Measurements from ENCODE around the gene R3HDM2. TPM values are rescaled to one million over a fixed set of nuclear protein-coding genes. Genes with fewer than 3 reads are reported as not detected.

Gene R3HDM2
- total and polyA plus RNA-seq, 4 donors = 18.1 to 60.7 (median 30.6) TPM

GRCh38 chr12:57467915-57468314, 37.1 kb upstream of the R3HDM2 start:
- H3K9me3 ChIP-seq (ENCODE audit: control insufficient read depth in 4 of 4, insufficient read depth in 3 of 4, low read length in 3 of 4) = no peaks in the 10 kb centered on the region
- no peak for DNase-seq
- ATAC-seq (ENCODE audit: insufficient read depth, low FRiP score) = no peak
- H3K4me1 ChIP-seq (ENCODE audit: control insufficient read depth in 5 of 5, insufficient read depth in 5 of 5, low read length in 5 of 5) = peaks cover 0 to 2% (median 0%) of the 10 kb centered on the region in 5 donors
- TF ChIP-seq, protein P1, sequence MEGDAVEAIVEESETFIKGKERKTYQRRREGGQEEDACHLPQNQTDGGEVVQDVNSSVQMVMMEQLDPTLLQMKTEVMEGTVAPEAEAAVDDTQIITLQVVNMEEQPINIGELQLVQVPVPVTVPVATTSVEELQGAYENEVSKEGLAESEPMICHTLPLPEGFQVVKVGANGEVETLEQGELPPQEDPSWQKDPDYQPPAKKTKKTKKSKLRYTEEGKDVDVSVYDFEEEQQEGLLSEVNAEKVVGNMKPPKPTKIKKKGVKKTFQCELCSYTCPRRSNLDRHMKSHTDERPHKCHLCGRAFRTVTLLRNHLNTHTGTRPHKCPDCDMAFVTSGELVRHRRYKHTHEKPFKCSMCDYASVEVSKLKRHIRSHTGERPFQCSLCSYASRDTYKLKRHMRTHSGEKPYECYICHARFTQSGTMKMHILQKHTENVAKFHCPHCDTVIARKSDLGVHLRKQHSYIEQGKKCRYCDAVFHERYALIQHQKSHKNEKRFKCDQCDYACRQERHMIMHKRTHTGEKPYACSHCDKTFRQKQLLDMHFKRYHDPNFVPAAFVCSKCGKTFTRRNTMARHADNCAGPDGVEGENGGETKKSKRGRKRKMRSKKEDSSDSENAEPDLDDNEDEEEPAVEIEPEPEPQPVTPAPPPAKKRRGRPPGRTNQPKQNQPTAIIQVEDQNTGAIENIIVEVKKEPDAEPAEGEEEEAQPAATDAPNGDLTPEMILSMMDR (IDR thresholded peaks at IDR 0.05; ENCODE audit: control extremely low read depth, extremely low read depth) = no peak
- peaks cover 0 to 40% (median 15%) of the 10 kb centered on the region in 4 donors for H3K36me3 ChIP-seq (ENCODE audit: control insufficient read depth in 4 of 4, insufficient read depth in 4 of 4, low read length in 4 of 4)
- WGBS, 2 donors = 77 to 89% methylated on average over 11 of the region's 11 CpGs
- no peak overlapping the region for H3K27ac ChIP-seq (ENCODE audit: low read depth in 1 of 2, low read length in 1 of 2)
- no peak overlapping the region for H3K9ac ChIP-seq (ENCODE audit: insufficient read depth in 1 of 2, low read length in 2 of 2)
- H3K27me3 ChIP-seq (ENCODE audit: control insufficient read depth in 3 of 3, insufficient read depth in 3 of 3, low read length in 2 of 3) = peaks cover 0 to 3% (median 0%) of the 10 kb centered on the region in 3 donors
- H3K4me3 ChIP-seq = no peak overlapping the region

GRCh38 chr12:57467212-57467874, 36.5 kb upstream of the R3HDM2 start:
- Histone ChIP-seq H3K9me3 (ENCODE audit: control insufficient read depth in 4 of 4, insufficient read depth in 3 of 4, low read length in 3 of 4) (no peaks in the 10 kb centered on the region), H3K36me3 (ENCODE audit: control insufficient read depth in 4 of 4, insufficient read depth in 4 of 4, low read length in 4 of 4) (peaks cover 0 to 40% (median 16%) of the 10 kb centered on the region in 4 donors), H3K4me1 (ENCODE audit: control insufficient read depth in 5 of 5, insufficient read depth in 5 of 5, low read length in 5 of 5) (peaks cover 0 to 8% (median 0%) of the 10 kb centered on the region in 5 donors), H3K9ac (ENCODE audit: insufficient read depth in 1 of 2, low read length in 2 of 2) (no peak overlapping the region), H3K27ac (ENCODE audit: low read depth in 1 of 2, low read length in 1 of 2) (no peak overlapping the region), H3K4me3 (no peak overlapping the region), H3K27me3 (ENCODE audit: control insufficient read depth in 3 of 3, insufficient read depth in 3 of 3, low read length in 2 of 3) (no peaks in the 10 kb centered on the region)
- TF ChIP-seq, protein P1 (IDR thresholded peaks at IDR 0.05; ENCODE audit: control extremely low read depth, extremely low read depth) = no peak
- WGBS, 2 donors = 89% methylated on average over 12 of the region's 12 CpGs
- ATAC-seq (ENCODE audit: insufficient read depth, low FRiP score) = no peak
- no peak for DNase-seq

DNA sequence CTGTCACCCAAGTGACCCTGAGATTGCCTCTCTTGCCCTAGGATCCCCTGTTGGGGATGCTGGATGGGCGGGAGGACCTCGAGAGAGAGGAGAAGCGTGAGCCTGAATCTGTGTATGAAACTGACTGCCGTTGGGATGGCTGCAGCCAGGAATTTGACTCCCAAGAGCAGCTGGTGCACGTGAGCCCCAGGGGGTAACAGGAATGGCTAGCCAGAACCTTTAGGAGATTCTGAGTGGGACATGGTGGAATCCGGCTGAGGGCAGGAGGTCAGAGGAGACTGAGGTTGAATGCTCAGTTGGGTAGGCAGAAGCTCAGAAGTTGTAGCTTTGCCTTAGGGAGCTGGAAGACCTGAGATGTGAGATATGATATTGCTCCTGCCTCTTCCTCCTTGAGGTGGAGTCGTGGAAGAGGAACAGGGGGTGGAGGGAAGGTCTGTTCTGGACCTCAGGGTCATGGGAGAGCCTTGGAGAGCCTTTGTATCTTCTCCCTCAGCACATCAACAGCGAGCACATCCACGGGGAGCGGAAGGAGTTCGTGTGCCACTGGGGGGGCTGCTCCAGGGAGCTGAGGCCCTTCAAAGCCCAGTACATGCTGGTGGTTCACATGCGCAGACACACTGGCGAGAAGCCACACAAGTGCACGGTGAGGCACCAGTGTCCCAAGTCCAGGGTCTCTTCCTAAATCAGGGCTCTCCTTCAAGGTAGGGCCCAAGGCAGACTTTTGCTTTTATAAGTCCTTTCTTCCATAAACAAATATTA, 35.1 kb upstream of the R3HDM2 start:
- TF ChIP-seq, protein P1 (IDR thresholded peaks at IDR 0.05; ENCODE audit: control extremely low read depth, extremely low read depth) = no peak
- H3K36me3 ChIP-seq (ENCODE audit: control insufficient read depth in 4 of 4, insufficient read depth in 4 of 4, low read length in 4 of 4) = peaks cover 0 to 40% (median 16%) of the 10 kb centered on the region in 4 donors
- no peak overlapping the region for H3K9ac ChIP-seq (ENCODE audit: insufficient read depth in 1 of 2, low read length in 2 of 2)
- 76 to 79% methylated on average over 14 of the region's 14 CpGs for WGBS, 2 donors
- no peak overlapping the region for H3K27ac ChIP-seq (ENCODE audit: low read depth in 1 of 2, low read length in 1 of 2)
- no peak overlapping the region for H3K4me3 ChIP-seq
- ATAC-seq (ENCODE audit: insufficient read depth, low FRiP score) (no peak), DNase-seq (no peak)
- peaks cover 0 to 2% (median 0%) of the 10 kb centered on the region in 3 donors for H3K27me3 ChIP-seq (ENCODE audit: control insufficient read depth in 3 of 3, insufficient read depth in 3 of 3, low read length in 2 of 3)
- H3K4me1 ChIP-seq (ENCODE audit: control insufficient read depth in 5 of 5, insufficient read depth in 5 of 5, low read length in 5 of 5) = peaks cover 0 to 8% (median 1%) of the 10 kb centered on the region in 5 donors
- H3K9me3 ChIP-seq (ENCODE audit: control insufficient read depth in 4 of 4, insufficient read depth in 3 of 4, low read length in 3 of 4) = no peaks in the 10 kb centered on the region

All from lung (tissue), 12 donors.